ENCODE data around the gene CASP6. TPM values are rescaled to one million over a fixed set of nuclear protein-coding genes. Genes with fewer than 3 reads are reported as not detected.

The CASP6 gene
- 10 to 100 TPM in 3 of 6 donors, 1 to 10 TPM in 3; 6.4 to 18.6 (median 10.1) TPM for total RNA-seq
- 10 to 100 TPM in 1 of 2 donors, 1 to 10 TPM in 1; 9.8 to 14.8 TPM for polyA plus RNA-seq

- peaks cover 6 to 11% (median 7%) of the 10 kb centered on the region in 3 donors for H3K4me1 ChIP-seq
- H3K36me3 ChIP-seq, result no peaks in the 10 kb centered on the region
- peak; percentile 52 to 68 (median 56) for TF ChIP-seq CTCF (IDR thresholded peaks at IDR 0.05)
- peak within 1 kb of the TSS; percentile 59 to 95 (median 90) for H3K27ac ChIP-seq
- intact Hi-C loops (cut with DNase I), result loop anchor here in 1 of 3 donors (10.0 kb wide), 1 partner anchor 102 kb away; the partner anchor contains the start of gene CFI
- 1% methylated on average over 62 to 72 of the region's 72 CpGs for WGBS, 2 donors
- no peaks in the 10 kb centered on the region for H3K9me3 ChIP-seq
- FAIRE-seq, result no peak
- peak; percentile 91 to 95 (median 92) for ATAC-seq
- DNase-seq, result peak; percentile 87 to 93 (median 91)
- H3K4me3 ChIP-seq, result peak within 1 kb of the TSS; percentile 53 to 80 (median 68)
- no peaks in the 10 kb centered on the region for H3K27me3 ChIP-seq
Measured at GRCh38 chr4:109702950-109703663, at the start of gene CASP6. Gene CASP6, minus strand, starts transcription at chr4:109703445. Its CDS starts 50 bp downstream, at chr4:109703395.

GRCh38 chr4:109752525-109752924 lies 49.3 kb upstream of the CASP6 start:
- no peak for TF ChIP-seq CTCF (IDR thresholded peaks at IDR 0.05)
- H3K36me3 ChIP-seq, result no peaks in the 10 kb centered on the region
- no peak for ATAC-seq
- DNase-seq, result no peak
- H3K27me3 ChIP-seq, result no peaks in the 10 kb centered on the region
- H3K4me1 ChIP-seq, result peaks cover 5 to 8% (median 7%) of the 10 kb centered on the region in 3 donors
- no peak for FAIRE-seq
- no peaks in the 10 kb centered on the region for H3K9me3 ChIP-seq
- H3K27ac ChIP-seq, result no peak overlapping the region
- intact Hi-C loops (cut with DNase I), result no loop called here
- 0% methylated on average over 1 of the region's 1 CpG for WGBS, 2 donors
- H3K4me3 ChIP-seq, result no peak overlapping the region

- no peak for FAIRE-seq
Measured at GRCh38 chr4:109751852-109752251, 48.6 kb upstream of the CASP6 start.

GRCh38 chr4:109750652-109751244 lies 47.5 kb upstream of the CASP6 start:
- intact Hi-C loops (cut with DNase I), result no loop called here
- FAIRE-seq, result no peak
- Histone ChIP-seq H3K27ac (no peak overlapping the region), H3K4me3 (no peak overlapping the region), H3K9me3 (no peaks in the 10 kb centered on the region), H3K27me3 (no peaks in the 10 kb centered on the region), H3K4me1 (peaks cover 5 to 8% (median 7%) of the 10 kb centered on the region in 3 donors), H3K36me3 (peaks cover 0 to 4% (median 0%) of the 10 kb centered on the region in 3 donors)
- WGBS, 2 donors, result 84 to 86% methylated on average over 4 of the region's 4 CpGs
- ATAC-seq, result no peak
- DNase-seq, result no peak
- no peak for TF ChIP-seq CTCF (IDR thresholded peaks at IDR 0.05)

More at GRCh38 chr4:109751852-109752251, 48.6 kb upstream of the CASP6 start:
- no peaks in the 10 kb centered on the region for H3K36me3 ChIP-seq
- H3K4me3 ChIP-seq, result no peak overlapping the region
- peaks cover 5 to 8% (median 7%) of the 10 kb centered on the region in 3 donors for H3K4me1 ChIP-seq
- H3K27ac ChIP-seq, result no peak overlapping the region
- no peak for TF ChIP-seq CTCF (IDR thresholded peaks at IDR 0.05)
- no peak for DNase-seq
- H3K27me3 ChIP-seq, result no peaks in the 10 kb centered on the region
- ATAC-seq, result no peak
- intact Hi-C loops (cut with DNase I), result no loop called here
- 48 to 63% methylated on average over 4 of the region's 4 CpGs for WGBS, 2 donors
- no peaks in the 10 kb centered on the region for H3K9me3 ChIP-seq

Data from pancreas (tissue), 10 donors.